ENCODE data around the gene MXD4. TPM values are rescaled to one million over a fixed set of nuclear protein-coding genes. Genes with fewer than 3 reads are reported as not detected.

The MXD4 gene
- total RNA-seq, 1 donor from 2014 or later: 79.9 TPM

DNA sequence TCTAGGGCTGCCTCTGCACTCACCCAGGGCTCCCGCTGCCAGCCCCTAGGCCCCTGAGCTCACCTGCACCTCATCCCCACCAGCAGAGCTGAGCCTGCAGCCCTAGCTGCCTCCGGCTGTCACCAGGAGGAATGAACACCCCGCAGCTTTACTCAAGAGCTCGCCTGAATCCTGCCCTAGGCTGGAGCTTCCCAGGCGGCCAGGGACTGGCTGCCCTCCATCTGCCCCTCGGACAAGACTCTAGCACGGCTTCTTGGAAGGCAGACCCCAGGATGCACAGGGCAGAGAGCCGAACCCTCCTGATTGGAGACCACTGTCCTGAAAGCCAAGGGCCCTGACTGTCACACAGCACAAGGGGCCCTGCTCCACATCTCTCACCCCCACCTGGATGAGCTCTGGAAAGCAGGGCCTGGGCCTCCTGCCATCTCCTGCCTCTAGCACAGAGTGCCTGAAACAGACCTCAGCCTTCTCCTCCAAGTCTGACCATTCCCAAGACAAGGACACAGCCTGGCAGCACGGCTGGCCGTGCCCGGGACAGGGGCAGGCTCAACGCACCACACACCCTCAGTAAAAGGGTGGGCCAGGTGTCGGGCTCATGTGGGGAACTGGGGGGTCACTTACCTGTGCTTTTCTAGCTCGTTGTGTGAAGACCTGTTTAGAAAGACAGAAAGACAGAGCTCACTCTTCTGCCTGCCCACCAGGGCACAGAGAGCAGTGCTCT, 4.4 kb downstream of the MXD4 start:
- TF ChIP-seq, protein P1, sequence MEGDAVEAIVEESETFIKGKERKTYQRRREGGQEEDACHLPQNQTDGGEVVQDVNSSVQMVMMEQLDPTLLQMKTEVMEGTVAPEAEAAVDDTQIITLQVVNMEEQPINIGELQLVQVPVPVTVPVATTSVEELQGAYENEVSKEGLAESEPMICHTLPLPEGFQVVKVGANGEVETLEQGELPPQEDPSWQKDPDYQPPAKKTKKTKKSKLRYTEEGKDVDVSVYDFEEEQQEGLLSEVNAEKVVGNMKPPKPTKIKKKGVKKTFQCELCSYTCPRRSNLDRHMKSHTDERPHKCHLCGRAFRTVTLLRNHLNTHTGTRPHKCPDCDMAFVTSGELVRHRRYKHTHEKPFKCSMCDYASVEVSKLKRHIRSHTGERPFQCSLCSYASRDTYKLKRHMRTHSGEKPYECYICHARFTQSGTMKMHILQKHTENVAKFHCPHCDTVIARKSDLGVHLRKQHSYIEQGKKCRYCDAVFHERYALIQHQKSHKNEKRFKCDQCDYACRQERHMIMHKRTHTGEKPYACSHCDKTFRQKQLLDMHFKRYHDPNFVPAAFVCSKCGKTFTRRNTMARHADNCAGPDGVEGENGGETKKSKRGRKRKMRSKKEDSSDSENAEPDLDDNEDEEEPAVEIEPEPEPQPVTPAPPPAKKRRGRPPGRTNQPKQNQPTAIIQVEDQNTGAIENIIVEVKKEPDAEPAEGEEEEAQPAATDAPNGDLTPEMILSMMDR (conservative IDR thresholded peaks at IDR 0.05): no peak
- no peak overlapping the region for H3K4me3 Mint-ChIP-seq
- no peaks in the 10 kb centered on the region for H3K27me3 Mint-ChIP-seq
- H3K27ac Mint-ChIP-seq: no peak overlapping the region
- H3K4me1 Mint-ChIP-seq (ENCODE audit: unreplicated experiment): peaks cover 6% of the 10 kb centered on the region
- peaks cover 9% of the 10 kb centered on the region for H3K36me3 Mint-ChIP-seq
- H3K9me3 Mint-ChIP-seq: no peaks in the 10 kb centered on the region
- no peak for DNase-seq (ENCODE audit: extremely low spot score, unreplicated experiment)

DNA sequence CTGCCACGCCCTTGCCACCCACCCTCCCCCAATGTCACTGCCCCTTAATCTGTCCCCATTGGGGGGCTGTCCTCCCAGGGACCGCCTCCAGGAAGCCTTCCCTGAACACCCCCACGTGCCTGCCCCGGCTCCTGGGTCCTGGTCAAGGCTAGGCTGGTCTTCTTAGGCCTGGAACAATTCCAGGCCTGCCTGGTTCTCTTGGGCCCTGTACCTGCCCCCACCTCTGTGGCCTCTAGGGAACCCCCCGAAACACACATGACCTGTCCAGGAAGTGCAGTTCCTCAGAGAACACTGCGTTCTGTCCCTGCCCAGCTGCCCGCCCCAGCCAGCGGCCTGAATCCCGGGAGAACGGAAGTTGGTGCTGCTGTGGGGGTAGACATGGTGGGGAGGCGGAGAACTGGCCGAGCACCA, 5.1 kb downstream of the MXD4 start:
- Mint-ChIP-seq H3K9me3 (no peaks in the 10 kb centered on the region), H3K27ac (no peak overlapping the region), H3K27me3 (no peaks in the 10 kb centered on the region), H3K4me3 (no peak overlapping the region), H3K4me1 (ENCODE audit: unreplicated experiment) (peaks cover 6% of the 10 kb centered on the region), H3K36me3 (peaks cover 9% of the 10 kb centered on the region)
- TF ChIP-seq, protein P1 (conservative IDR thresholded peaks at IDR 0.05): no peak
- DNase-seq (ENCODE audit: extremely low spot score, unreplicated experiment): no peak

DNA sequence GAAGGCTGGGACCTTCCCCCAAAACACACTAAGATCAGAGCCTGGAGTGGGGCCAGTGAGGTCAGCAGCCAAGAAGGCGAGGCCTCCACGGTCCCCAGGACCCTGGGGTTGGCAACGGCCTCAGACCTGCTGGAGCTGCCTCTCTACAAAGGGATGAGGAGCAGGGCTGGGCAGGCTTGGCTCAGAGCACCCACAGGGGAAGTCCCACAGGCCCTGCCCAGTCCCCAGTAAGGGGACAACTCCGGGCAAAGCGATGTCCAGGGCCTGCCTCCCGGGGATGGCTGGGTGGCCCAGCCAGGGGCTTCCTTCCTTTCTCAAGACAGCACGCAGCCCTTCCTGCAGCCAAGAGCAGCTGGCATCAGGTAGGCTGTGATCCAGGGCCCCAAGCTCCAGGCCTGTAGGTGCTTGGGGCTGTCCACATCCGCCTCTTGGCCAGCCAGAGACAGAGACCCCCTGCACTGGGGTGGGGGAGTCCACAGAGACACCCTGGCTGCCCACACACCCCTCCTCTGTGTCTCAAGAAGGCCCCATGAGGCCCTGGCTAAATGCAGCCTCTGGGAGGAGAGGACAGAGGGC, 5.7 kb downstream of the MXD4 start:
- Mint-ChIP-seq H3K4me3 (no peak overlapping the region), H3K9me3 (no peaks in the 10 kb centered on the region), H3K4me1 (ENCODE audit: unreplicated experiment) (peaks cover 6% of the 10 kb centered on the region), H3K27ac (no peak overlapping the region), H3K36me3 (peaks cover 9% of the 10 kb centered on the region), H3K27me3 (no peaks in the 10 kb centered on the region)
- no peak for DNase-seq (ENCODE audit: extremely low spot score, unreplicated experiment)
- TF ChIP-seq, protein P1 (conservative IDR thresholded peaks at IDR 0.05): no peak

DNA sequence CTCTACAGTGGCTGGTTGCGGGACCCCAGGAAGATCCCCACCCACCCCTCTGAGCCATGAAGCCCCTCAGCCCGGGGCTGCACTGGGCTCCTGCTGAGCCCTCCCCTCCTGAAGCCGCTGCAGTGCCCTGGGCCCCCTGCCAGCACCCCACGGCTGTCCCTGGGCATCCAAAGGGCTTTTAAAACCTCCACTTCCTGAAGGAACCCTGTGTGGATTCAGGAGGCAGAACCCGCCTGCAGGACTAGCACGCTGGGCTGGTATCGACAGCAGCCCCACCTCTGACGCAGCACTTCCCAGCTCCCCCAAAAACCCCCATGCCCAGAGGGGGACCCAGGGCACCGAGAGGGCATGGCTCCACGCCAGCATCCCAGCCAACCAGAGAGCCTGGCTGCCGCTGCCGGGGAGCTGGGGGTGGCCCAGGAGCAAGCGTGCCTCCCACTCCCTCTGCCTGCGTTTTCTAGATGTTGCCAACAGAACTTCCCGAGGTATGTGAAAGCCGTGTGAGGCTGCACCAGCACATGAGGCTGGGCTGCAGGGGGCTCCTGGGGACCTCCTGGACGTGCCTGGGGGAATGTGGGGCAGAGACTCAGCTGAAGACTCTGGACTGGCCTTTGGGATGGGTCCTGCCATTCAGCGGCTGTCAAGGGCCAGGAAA, 6.3 kb downstream of the MXD4 start:
- H3K4me1 Mint-ChIP-seq (ENCODE audit: unreplicated experiment): peaks cover 6% of the 10 kb centered on the region

DNA sequence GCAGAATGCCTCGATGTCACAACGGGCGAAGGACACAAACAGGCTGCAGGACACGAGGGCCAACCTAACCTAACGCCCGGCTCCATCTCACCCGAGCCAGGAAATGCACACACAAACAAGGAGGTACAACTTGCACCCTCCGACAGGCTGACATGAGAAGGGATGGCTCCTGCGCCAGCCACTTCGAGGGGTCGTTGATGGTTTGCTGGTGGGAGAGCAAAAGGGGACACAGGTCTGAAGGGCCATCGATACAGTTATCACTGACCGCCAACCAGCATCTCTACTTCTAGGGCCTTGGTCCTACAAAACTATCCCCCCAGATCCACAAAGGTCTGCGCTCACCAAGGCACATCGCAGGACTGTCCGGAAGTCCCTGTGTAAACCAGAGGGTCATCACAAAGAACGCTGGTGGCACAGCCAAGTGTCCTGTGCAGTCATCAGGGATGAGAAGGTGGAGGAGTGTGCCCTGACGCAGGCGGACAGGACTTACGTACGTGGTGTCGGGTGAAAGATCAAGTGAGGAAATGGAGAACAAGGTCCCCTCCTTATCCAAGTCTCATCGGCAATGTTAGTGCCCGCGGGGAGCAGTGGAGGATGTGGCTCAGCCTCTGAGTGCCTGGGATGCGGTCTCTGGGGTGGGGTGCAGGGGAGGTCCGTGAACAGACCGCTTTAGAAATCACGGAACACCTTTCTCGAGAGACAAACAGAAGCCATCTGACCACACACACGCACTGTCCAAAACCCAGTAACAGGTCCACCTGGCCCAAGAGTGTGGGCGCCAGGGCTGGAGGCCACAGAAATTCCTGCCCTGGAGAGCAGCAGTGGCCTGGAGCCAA, 7.0 kb downstream of the MXD4 start:
- TF ChIP-seq, protein P1 (conservative IDR thresholded peaks at IDR 0.05): no peak
- peaks cover 9% of the 10 kb centered on the region for H3K36me3 Mint-ChIP-seq
- H3K9me3 Mint-ChIP-seq: no peaks in the 10 kb centered on the region
- peak overlapping the region; percentile 8 for H3K27ac Mint-ChIP-seq
- no peak overlapping the region for H3K4me3 Mint-ChIP-seq
- DNase-seq (ENCODE audit: extremely low spot score, unreplicated experiment): no peak
- peaks cover 6% of the 10 kb centered on the region for H3K4me1 Mint-ChIP-seq (ENCODE audit: unreplicated experiment)
- no peaks in the 10 kb centered on the region for H3K27me3 Mint-ChIP-seq

More for the DNA sequence above, 6.3 kb downstream of the MXD4 start:
- peak; percentile 68 for DNase-seq (ENCODE audit: extremely low spot score, unreplicated experiment)
- H3K27me3 Mint-ChIP-seq: no peaks in the 10 kb centered on the region
- TF ChIP-seq, protein P1 (conservative IDR thresholded peaks at IDR 0.05): no peak
- H3K4me3 Mint-ChIP-seq: no peak overlapping the region
- H3K27ac Mint-ChIP-seq: no peak overlapping the region
- H3K9me3 Mint-ChIP-seq: no peaks in the 10 kb centered on the region
- H3K36me3 Mint-ChIP-seq: peaks cover 9% of the 10 kb centered on the region
